Liver (tissue), 9 donors: ENCODE results near the gene RCAN2. TPM values are rescaled to one million over a fixed set of nuclear protein-coding genes. Genes with fewer than 3 reads are reported as not detected.

Experiments used
- DNase-seq: peaks from one replicate; pipeline ENCODE4 v3.0.0-alpha.2; 2017; ENCODE audit warnings: low spot score
- H3K27ac ChIP-seq, 2 donors: one replicate each; pipeline ENCODE4 v1.7.0; 2013; ENCODE audit warnings: inconsistent platforms in 2 of 2, low read length in 2 of 2, control low read depth in 1 of 2, low read depth in 1 of 2, mild to moderate bottlenecking in 1 of 2
- H3K27me3 ChIP-seq, 4 donors: one replicate each; pipeline versions ENCODE4 v1.6.1 to v1.7.0; 2013; ENCODE audit warnings: low read length in 3 of 4, inconsistent platforms in 1 of 4, mild to moderate bottlenecking in 1 of 4, moderate library complexity in 1 of 4; ENCODE audit not compliant: control insufficient read depth in 4 of 4, insufficient read depth in 4 of 4
- H3K36me3 ChIP-seq, 4 donors: one replicate each; pipeline versions ENCODE4 v1.6.1 to v1.7.0; 2013; ENCODE audit warnings: low read length in 3 of 4, mild to moderate bottlenecking in 3 of 4, low read depth in 1 of 4, moderate library complexity in 1 of 4; ENCODE audit not compliant: control insufficient read depth in 4 of 4, insufficient read depth in 3 of 4
- H3K4me1 ChIP-seq, 4 donors: one replicate each; pipeline versions ENCODE4 v1.6.1 to v1.7.0; 2013; ENCODE audit warnings: low read length in 3 of 4, mild to moderate bottlenecking in 3 of 4, moderate library complexity in 1 of 4; ENCODE audit not compliant: control insufficient read depth in 4 of 4, insufficient read depth in 4 of 4
- H3K4me3 ChIP-seq, 3 donors: one replicate each; pipeline versions ENCODE4 v1.6.1 to v1.7.0; 2013; ENCODE audit warnings: low read length in 3 of 3, control low read depth in 1 of 3, low read depth in 1 of 3, mild to moderate bottlenecking in 1 of 3
- H3K9ac ChIP-seq, 2 donors: one replicate each; pipeline ENCODE4 v1.7.0; 2013; ENCODE audit warnings: low read length in 2 of 2, mild to moderate bottlenecking in 2 of 2, moderate library complexity in 2 of 2, control low read depth in 1 of 2, low read depth in 1 of 2
- H3K9me3 ChIP-seq, 4 donors: one replicate each; pipeline versions ENCODE4 v1.6.1 to v1.7.0; 2013; ENCODE audit warnings: low read length in 3 of 4; ENCODE audit not compliant: control insufficient read depth in 4 of 4
- ATF3 ChIP-seq: IDR thresholded peaks from 2 replicates; pipeline ENCODE4 v1.6.1; 2016; ENCODE audit warnings: antibody characterized with exemption
- CTCF ChIP-seq: fragments of 150-350 bp; IDR thresholded peaks from 2 replicates; pipeline ENCODE4 v1.5.1; 2017; ENCODE audit warnings: improper control_type of control experiment, low read depth, low read length; ENCODE audit not compliant: missing input control
- EGR1 ChIP-seq, 2 donors: IDR thresholded peaks; 2 replicates each; pipeline ENCODE4 v1.6.1; 2016 to 2018; ENCODE audit warnings: antibody characterized with exemption in 2 of 2, low read depth in 2 of 2
- FOXA2 ChIP-seq: IDR thresholded peaks from 2 replicates; pipeline ENCODE4 v1.6.1; 2016; ENCODE audit warnings: antibody characterized with exemption
- HNF4G ChIP-seq: IDR thresholded peaks from 2 replicates; pipeline ENCODE4 v1.6.1; 2016; ENCODE audit warnings: antibody characterized with exemption
- JUND ChIP-seq, 2 donors: IDR thresholded peaks; 2 replicates each; pipeline ENCODE4 v1.6.1; 2016; ENCODE audit warnings: antibody characterized with exemption in 2 of 2
- MAX ChIP-seq: IDR thresholded peaks from 2 replicates; pipeline ENCODE4 v1.6.1; 2016; ENCODE audit warnings: antibody characterized with exemption
- NR2F2 ChIP-seq: IDR thresholded peaks from 2 replicates; pipeline ENCODE4 v1.6.1; 2016; ENCODE audit warnings: antibody characterized with exemption
- RAD21 ChIP-seq, 2 donors: IDR thresholded peaks; 2 replicates each; pipeline ENCODE4 v1.6.1; 2016; ENCODE audit warnings: antibody characterized with exemption in 2 of 2, mild to moderate bottlenecking in 2 of 2
- REST ChIP-seq: IDR thresholded peaks from 2 replicates; pipeline ENCODE4 v1.6.1; 2016; ENCODE audit warnings: antibody characterized with exemption, mild to moderate bottlenecking
- RXRA ChIP-seq, 2 donors: IDR thresholded peaks; 2 replicates each; pipeline ENCODE4 v1.6.1; 2017 to 2018; ENCODE audit warnings: antibody characterized with exemption in 2 of 2, mild to moderate bottlenecking in 1 of 2
- SP1 ChIP-seq: IDR thresholded peaks from 2 replicates; pipeline ENCODE4 v1.6.1; 2018; ENCODE audit warnings: antibody characterized with exemption, mild to moderate bottlenecking
- TAF1 ChIP-seq: conservative IDR thresholded peaks from 2 replicates; pipeline ENCODE4 v1.6.1; 2016; ENCODE audit warnings: antibody characterized with exemption, mild to moderate bottlenecking
- YY1 ChIP-seq: IDR thresholded peaks from 2 replicates; pipeline ENCODE4 v1.6.1; 2016; ENCODE audit warnings: antibody characterized with exemption, mild to moderate bottlenecking
- ZBTB33 ChIP-seq: IDR thresholded peaks from 2 replicates; pipeline ENCODE4 v1.6.1; 2016; ENCODE audit warnings: antibody characterized with exemption
- WGBS: extraction: QIAGEN DNeasy Blood & Tissue Kit; methylation state at CpG from one replicate; pipeline ENCODE4 v1.1.7; 2013; 5-methylcytosine and 5-hydroxymethylcytosine counted together
- polyA plus RNA-seq, 2 donors: library from polyadenylated mRNA; stranded (reverse) in 1 of 2; unstranded in 1 of 2; fragments of 200-250 nt in 1 of 2; fragments of >200 nt in 1 of 2; fragmentation: Nextera tagmentation in 1 of 2; extraction: Ambion mirVana in 1 of 2; gene quantifications; one replicate each; pipeline versions ENCODE4 v1.2.1 to v1.2.3, GENCODE V29; 2013 to 2015
- total RNA-seq, 2 donors: library from RNA; depleted of rRNA; stranded (reverse); fragments of >200 nt; gene quantifications; one replicate each; pipeline ENCODE4 v1.2.3, GENCODE V29; 2014
- donor health status: healthy.
- donor health status: healthy.
- donor health status: healthy.
- donor health status: healthy.
- donor health status: healthy.

Gene RCAN2
- total and polyA plus RNA-seq, 4 donors, result 0.19 to 8.2 (median 2.4) TPM

- Histone ChIP-seq H3K4me3 (no peak overlapping the region), H3K27ac (no peak overlapping the region)
Measured at GRCh38 chr6:46325561-46326530, 165.4 kb downstream of the RCAN2 start.

GRCh38 chr6:46324706-46325105 lies 166.5 kb downstream of the RCAN2 start:
- H3K9ac ChIP-seq, result no peak overlapping the region
- H3K27me3 ChIP-seq, result no peaks in the 10 kb centered on the region
- TF ChIP-seq FOXA2 (no peak), JUND (IDR thresholded peaks at IDR 0.05) (no peak), TAF1 (no peak), RXRA (IDR thresholded peaks at IDR 0.05) (no peak), EGR1 (IDR thresholded peaks at IDR 0.05; ENCODE audit: low read depth in 2 of 2) (no peak), ATF3 (no peak), CTCF (no peak), HNF4G (no peak), YY1 (no peak), ZBTB33 (no peak), MAX (no peak), SP1 (no peak), RAD21 (IDR thresholded peaks at IDR 0.05) (no peak), REST (no peak), NR2F2 (no peak)
- no peak overlapping the region for H3K27ac ChIP-seq
- H3K36me3 ChIP-seq, result no peaks in the 10 kb centered on the region
- no peak overlapping the region for H3K4me3 ChIP-seq
- 88% methylated on average over 2 of the region's 2 CpGs for WGBS
- no peaks in the 10 kb centered on the region for H3K4me1 ChIP-seq
- DNase-seq, result no peak
- no peaks in the 10 kb centered on the region for H3K9me3 ChIP-seq

More at GRCh38 chr6:46325561-46326530, 165.4 kb downstream of the RCAN2 start:
- WGBS, result 78% methylated on average over 21 of the region's 21 CpGs
- DNase-seq, result no peak
- Histone ChIP-seq H3K9me3 (no peaks in the 10 kb centered on the region), H3K9ac (no peak overlapping the region), H3K4me1 (no peaks in the 10 kb centered on the region), H3K36me3 (no peaks in the 10 kb centered on the region), H3K27me3 (no peaks in the 10 kb centered on the region)
- no peak for TF ChIP-seq NR2F2
- TF ChIP-seq CTCF, result no peak
